CMK (cell line): ENCODE results near the gene AKR7A2.
"Not testable (repeated sequence)": the region's sequence is repeated elsewhere in the genome, so short reads cannot be mapped to it uniquely, and the experiment has no call there.

Source experiments
- DNase-seq: peaks from one replicate; pipeline ENCODE4 v3.0.0-alpha.2; 2010; ENCODE audit warnings: low read depth

The AKR7A2 gene

GRCh38 chr1:19306941-19307340 lies 5.0 kb downstream of the AKR7A2 start:
- no peak for DNase-seq

GRCh38 chr1:19305880-19306279 lies 6.1 kb downstream of the AKR7A2 start:
- no peak for DNase-seq

DNA sequence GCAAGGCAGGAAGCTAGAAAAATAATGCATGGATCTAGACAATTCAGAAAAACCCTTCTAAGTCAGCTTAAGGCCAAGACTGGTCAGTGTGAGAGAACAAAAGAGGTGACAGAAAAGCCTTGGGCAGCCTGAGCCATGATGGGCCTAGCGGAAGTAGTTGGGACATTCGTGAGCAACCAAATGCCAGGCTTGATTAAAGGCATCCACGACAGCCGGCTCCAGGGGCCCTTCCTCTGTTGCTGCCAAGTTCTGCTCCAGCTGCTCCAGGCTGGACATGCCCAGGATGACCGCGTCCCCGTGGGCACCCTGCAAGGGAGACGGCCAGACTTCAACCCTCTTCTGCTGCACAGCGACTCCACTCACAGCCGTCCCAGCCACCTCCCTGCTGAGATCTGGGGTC lies 7.9 kb downstream of the AKR7A2 start:
- not testable (repeated sequence) for DNase-seq

DNA sequence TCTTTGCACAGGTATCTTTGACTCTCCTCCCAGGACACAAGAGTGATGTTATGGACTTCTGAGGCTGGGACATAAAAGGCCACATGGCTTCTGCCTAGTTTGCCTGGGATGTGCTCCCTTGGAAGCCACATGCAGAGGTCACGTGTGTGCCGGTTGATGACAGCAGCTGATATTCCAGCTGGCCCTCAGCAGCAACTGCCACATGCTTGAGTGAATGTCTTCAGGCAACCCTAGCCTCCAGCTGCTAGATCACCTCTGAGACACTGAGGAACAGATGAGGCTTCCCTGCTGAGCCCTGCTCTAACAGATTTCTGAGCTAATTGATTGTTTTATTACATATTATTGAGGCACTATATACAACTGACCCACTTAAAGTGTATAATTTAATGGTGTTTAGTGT lies 11.7 kb downstream of the AKR7A2 start:
- no peak for DNase-seq

DNA sequence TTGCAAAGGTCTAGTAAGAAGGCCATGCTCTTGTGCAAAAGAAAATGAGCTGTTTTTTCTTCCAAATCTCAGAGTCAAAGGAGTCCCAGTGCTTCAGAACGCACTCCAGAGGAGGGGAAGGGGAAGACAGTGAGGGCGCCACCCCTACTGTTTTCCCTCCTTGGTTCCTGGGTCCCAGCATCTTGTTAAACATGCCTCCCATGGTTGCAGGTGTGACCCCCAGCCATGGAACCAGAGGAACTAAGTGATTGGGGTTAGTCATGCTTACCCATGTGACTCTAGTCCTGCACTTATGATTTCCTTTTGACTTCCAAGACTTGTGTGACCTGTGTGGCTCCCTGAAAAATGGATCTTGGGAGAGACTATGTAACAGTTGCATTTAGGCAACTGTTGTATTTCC lies 17.3 kb downstream of the AKR7A2 start:
- DNase-seq: no peak

DNA sequence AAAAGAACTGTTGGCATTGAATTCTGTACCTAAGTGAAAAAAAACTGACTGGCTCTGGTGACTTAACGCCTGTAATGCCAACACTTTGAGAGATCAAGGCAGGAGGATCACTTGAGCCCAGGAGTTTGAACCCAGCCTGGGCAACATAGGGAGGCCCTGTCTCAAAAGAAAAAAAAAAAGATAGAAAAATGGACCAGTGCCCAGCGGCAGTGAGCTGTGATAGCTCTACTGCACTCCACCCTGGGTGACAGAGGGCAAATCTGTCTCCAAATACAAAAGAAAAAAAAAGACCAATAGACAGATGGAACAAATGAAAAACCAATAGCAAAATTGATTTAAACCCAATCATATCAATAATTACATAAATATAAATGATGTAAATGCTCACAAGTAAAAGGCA lies 22.7 kb downstream of the AKR7A2 start:
- no peak for DNase-seq

DNA sequence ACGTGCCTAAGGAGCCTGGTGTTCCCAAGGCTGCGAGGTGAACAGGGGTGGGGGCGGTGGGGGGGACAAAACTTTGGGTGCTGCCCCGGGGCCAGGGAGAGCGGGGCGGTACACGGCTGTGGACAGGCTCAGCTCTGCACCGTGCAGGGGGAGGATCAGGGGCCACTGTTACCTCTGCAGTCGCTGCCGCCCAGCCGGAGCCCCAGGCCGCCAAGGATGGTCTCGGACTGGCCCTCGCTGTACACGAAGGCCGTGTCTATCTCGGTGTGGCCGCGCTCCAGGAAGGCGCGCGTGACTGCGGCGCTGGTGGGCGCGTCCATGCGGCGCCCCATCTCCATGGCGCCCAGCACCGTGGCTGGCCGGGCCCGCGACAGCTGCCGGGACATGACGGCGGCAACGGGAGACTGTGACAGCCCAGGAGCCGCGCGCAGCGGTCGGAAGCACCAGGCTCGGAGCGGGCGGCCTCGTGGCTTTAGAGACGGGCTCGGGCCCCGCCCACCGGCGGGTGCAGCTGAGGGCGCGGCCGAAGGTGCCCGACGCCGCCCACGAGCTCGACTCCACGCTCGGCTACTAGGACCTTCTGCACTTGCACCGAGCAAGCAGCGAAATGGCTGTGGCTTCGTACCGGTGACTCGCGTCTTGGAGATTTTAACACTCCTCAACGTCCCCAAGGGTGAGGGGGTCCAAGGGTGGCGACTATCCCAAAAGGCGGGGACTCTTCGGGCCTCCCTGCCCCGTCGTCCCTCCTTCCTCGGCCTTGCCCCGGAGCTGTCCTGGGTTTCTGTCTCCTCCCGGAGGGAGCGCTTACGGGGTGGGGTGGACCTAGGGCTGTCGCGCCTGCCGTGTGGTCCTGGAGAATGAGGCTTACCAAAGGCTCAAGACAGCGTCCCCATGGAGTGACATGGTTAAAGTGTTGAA lies 23.4 kb downstream of the AKR7A2 start, which contains the start of gene AKR7A3:
AKR7A3 (minus strand) TSS at position 447 of the 918 bp plus-strand sequence; CDS start at position 386, 61 bp downstream.
- DNase-seq: not testable (repeated sequence)

GRCh38 chr1:19287436-19288185 lies 24.3 kb downstream of the AKR7A2 start:
- DNase-seq: no peak

GRCh38 chr1:19285807-19286206 lies 26.1 kb downstream of the AKR7A2 start:
- not testable (repeated sequence) for DNase-seq

GRCh38 chr1:19285366-19285765 lies 26.6 kb downstream of the AKR7A2 start:
- not testable (repeated sequence) for DNase-seq

- no peak for DNase-seq
Observed at GRCh38 chr1:19284881-19285280, 27.1 kb downstream of the AKR7A2 start.

- DNase-seq: no peak
Observed at GRCh38 chr1:19283891-19284290, 28.1 kb downstream of the AKR7A2 start.

DNA sequence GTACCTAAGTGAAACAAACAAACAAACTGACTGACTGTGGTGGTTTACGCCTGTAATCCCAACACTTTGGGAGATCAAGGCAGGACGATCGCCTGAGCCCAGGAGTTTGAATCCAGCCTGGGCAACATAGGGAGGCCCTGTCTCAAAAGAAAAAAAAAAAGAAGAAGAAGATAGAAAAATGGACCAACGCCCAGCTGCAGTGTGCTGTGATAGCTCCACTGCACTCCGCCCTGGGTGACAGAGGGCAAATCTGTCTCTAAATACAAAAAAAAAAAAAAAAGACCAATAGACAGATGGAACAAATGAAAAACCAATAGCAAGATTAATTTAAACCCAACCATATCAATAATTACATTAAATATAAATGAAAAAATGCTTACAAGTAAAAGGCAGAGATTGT lies 37.3 kb downstream of the AKR7A2 start:
- DNase-seq: no peak

DNA sequence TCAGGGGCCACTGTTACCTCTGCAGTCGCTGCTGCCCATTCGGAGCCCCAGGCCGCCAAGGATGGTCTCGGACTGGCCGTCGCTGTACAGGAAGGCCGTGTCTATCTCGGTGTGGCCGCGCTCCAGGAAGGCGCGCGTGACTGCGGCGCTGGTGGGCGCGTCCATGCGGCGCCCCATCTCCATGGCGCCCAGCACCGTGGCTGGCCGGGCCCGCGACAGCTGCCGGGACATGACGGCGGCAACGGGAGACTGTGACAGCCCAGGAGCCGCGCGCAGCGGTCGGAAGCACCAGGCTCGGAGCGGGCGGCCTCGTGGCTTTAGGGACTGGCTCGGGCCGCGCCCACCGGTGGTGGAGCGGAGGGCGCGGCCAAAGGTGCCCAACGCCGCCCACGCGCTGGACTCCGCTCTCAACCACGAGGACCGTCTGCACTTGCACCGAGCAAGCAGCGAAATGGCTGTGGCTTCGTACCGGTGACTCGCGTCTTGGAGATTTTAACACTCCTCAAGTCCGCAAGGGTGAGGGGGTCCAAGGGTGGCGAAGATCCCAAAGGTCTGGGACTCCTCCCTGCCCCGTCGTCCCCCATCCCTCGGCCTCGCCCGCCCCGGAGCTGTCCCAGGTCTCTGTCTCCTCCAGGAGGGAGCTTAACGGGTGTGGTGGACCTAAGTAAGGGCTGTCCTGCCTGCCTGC lies 38.0 kb downstream of the AKR7A2 start:
- DNase-seq: not testable (repeated sequence)

- DNase-seq: no peak
Observed at GRCh38 chr1:19273106-19273843, 38.7 kb downstream of the AKR7A2 start.

DNA sequence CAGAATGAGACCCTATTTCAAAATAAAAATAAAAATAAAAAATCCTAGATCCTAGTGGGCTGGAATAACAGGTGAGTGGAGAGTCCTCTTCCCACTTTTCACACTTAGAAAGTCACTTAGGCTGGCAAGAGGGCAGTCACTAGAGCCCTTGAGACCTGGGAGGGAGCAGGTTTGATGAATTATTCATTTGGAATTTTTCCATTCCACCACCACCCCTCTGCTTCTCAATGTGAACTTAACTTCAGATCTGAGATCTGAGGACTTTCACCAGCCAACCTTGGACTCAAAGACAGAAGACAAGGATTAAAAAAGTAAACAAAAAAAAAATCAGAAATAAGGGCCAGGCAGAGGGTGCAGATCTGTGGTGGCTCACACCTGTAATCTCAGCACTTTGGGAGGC lies 39.9 kb downstream of the AKR7A2 start:
- no peak for DNase-seq

DNA sequence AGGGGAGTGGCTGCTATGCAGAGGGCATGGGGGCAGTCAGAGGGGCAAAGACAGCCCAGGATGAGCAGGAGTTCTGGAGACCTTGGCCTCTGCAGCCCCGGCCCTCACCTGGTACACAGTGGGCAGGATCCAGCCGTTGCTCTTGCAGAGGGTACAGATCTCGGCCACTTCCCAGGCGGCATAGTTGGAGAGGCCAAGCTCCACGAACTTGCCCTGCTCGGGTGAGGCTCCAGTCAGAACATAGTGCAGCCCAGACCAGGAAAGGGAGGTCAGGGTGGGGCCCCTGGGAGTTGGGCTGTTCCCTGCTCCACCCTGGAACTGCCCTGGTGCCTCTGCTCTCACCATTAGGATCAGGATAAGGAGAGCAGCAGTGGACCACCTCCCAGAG lies 41.6 kb downstream of the AKR7A2 start:
- DNase-seq: not testable (repeated sequence)

- not testable (repeated sequence) for DNase-seq
Observed at GRCh38 chr1:19269427-19270342, 42.3 kb downstream of the AKR7A2 start.

GRCh38 chr1:19268445-19268844 lies 43.5 kb downstream of the AKR7A2 start:
- no peak for DNase-seq

DNA sequence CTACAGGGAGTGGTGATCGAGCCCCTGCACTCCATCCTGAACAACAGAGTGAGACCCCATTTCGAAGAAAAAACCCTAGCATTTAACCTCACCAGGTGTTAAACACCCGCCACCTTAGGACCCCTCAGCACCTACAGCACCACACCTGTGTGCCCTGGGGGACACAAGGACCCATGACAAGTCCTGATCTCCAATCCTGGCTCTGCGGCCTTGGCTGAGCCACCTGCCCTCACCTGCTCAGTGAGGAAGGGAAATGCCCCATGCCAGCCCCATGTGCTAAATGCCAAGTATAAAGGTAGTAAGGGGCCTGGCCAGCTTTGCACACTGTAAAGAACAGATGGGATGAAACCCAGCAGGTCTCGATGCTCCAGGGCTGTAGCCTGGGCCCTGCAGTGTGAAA lies 49.2 kb downstream of the AKR7A2 start:
- no peak for DNase-seq

GRCh38 chr1:19262047-19262446 lies 49.9 kb downstream of the AKR7A2 start:
- no peak for DNase-seq
